ENCODE results near the gene AP3D1. TPM values are rescaled to one million over a fixed set of nuclear protein-coding genes. Genes with fewer than 3 reads are reported as not detected.
A peak's percentile ranks its signal among the peaks of the same experiment; 100 is the strongest.

Gene AP3D1
- total and polyA plus RNA-seq, 12 donors: 63.9 to 168 (median 81.9) TPM

GRCh38 chr19:2064788-2065524 lies 86.4 kb downstream of the AP3D1 start:
- peak overlapping the region; percentile 50 to 98 (median 86) for H3K27ac ChIP-seq
- H3K9me3 ChIP-seq: no peaks in the 10 kb centered on the region
- ATAC-seq (peak in 6 of 8 donors; percentile 2 to 74 (median 20)), DNase-seq (peak in 1 of 2 donors; percentile 66)
- WGBS, 2 donors: 48 to 53% methylated on average over 38 of the region's 38 CpGs
- H3K4me3 ChIP-seq: peak overlapping the region in 6 of 10 donors; percentile 11 to 22 (median 15)
- peaks cover 0 to 3% (median 0%) of the 10 kb centered on the region in 9 donors for H3K36me3 ChIP-seq
- intact Hi-C loops (cut with DNase I): loop anchor here in 7 of 10 donors (5.0 to 10.0 kb wide), 6 partner anchors 43 to 200 kb away; partner anchors contain the start of genes BTBD2 (in 1 of the 7) and KLF16 (in 1 of the 7)
- H3K4me1 ChIP-seq: peaks cover 13 to 56% (median 40%) of the 10 kb centered on the region in 9 donors
- peak in 5 of 9 donors; percentile 8 to 26 (median 11) for TF ChIP-seq CTCF (IDR thresholded peaks at IDR 0.05)
- no peaks in the 10 kb centered on the region for H3K27me3 ChIP-seq

GRCh38 chr19:2064395-2064787 lies 87.0 kb downstream of the AP3D1 start:
- peaks cover 19 to 56% (median 40%) of the 10 kb centered on the region in 9 donors for H3K4me1 ChIP-seq
- ATAC-seq (peak in 2 of 8 donors; percentile 0 to 2), DNase-seq (no peak)
- no peaks in the 10 kb centered on the region for H3K27me3 ChIP-seq
- no peaks in the 10 kb centered on the region for H3K36me3 ChIP-seq
- H3K9me3 ChIP-seq: no peaks in the 10 kb centered on the region
- TF ChIP-seq CTCF (IDR thresholded peaks at IDR 0.05): no peak
- H3K4me3 ChIP-seq: peak overlapping the region in 6 of 10 donors; percentile 11 to 22 (median 15)
- WGBS, 2 donors: 66 to 67% methylated on average over 13 of the region's 13 CpGs
- intact Hi-C loops (cut with DNase I): loop anchor here in 2 of 10 donors (10.0 kb wide), 2 partner anchors 140 to 200 kb away; partner anchors contain the start of gene KLF16 (in 1 of the 2)
- peak overlapping the region; percentile 50 to 98 (median 86) for H3K27ac ChIP-seq

- TF ChIP-seq CTCF (IDR thresholded peaks at IDR 0.05): no peak
- DNase-seq (no peak), ATAC-seq (no peak)
- Histone ChIP-seq H3K9me3 (no peaks in the 10 kb centered on the region), H3K27me3 (no peaks in the 10 kb centered on the region), H3K4me1 (peaks cover 22 to 60% (median 43%) of the 10 kb centered on the region in 9 donors), H3K4me3 (peak overlapping the region in 1 of 10 donors; percentile 15), H3K36me3 (no peaks in the 10 kb centered on the region), H3K27ac (peak overlapping the region in 9 of 10 donors; percentile 50 to 98 (median 86))
- WGBS, 2 donors: 75 to 79% methylated on average over 8 of the region's 8 CpGs
- intact Hi-C loops (cut with DNase I): loop anchor here in 2 of 10 donors (10.0 kb wide), 2 partner anchors 139 to 199 kb away; partner anchors contain the start of gene KLF16 (in 1 of the 2)
Measured at GRCh38 chr19:2063824-2064223, 87.5 kb downstream of the AP3D1 start.

GRCh38 chr19:2062770-2063169 lies 88.6 kb downstream of the AP3D1 start:
- no peaks in the 10 kb centered on the region for H3K9me3 ChIP-seq
- DNase-seq (no peak), ATAC-seq (no peak)
- 84 to 86% methylated on average over 9 of the region's 9 CpGs for WGBS, 2 donors
- intact Hi-C loops (cut with DNase I): loop anchor here in 2 of 10 donors (10.0 kb wide), 2 partner anchors 138 to 198 kb away; partner anchors contain the start of gene KLF16 (in 1 of the 2)
- no peaks in the 10 kb centered on the region for H3K36me3 ChIP-seq
- H3K27ac ChIP-seq: peak overlapping the region in 5 of 10 donors; percentile 99 to 100 (median 100)
- peaks cover 22 to 67% (median 44%) of the 10 kb centered on the region in 9 donors for H3K4me1 ChIP-seq
- H3K27me3 ChIP-seq: no peaks in the 10 kb centered on the region
- no peak for TF ChIP-seq CTCF (IDR thresholded peaks at IDR 0.05)
- H3K4me3 ChIP-seq: no peak overlapping the region

All from heart right ventricle (tissue), 16 donors.